ENCODE results near the gene UNC45A. TPM values are rescaled to one million over a fixed set of nuclear protein-coding genes. Genes with fewer than 3 reads are reported as not detected.
"Not testable (repeated sequence)": the region's sequence is repeated elsewhere in the genome, so short reads cannot be mapped to it uniquely, and the experiment has no call there.

Gene UNC45A
- total RNA-seq, 1 donor from 2014 or later = 56.8 TPM

- ATAC-seq = peak; percentile 92
- DNase-seq (ENCODE audit: low spot score) = peak; percentile 85
- intact Hi-C loops (cut with DNase I) = loop anchor here (2.0 kb wide), 1 partner anchor 33 kb away; the partner anchor contains the start of gene UNC45A
These were observed 32.8 kb upstream of the UNC45A start for GRCh38 chr15:90902040-90902839.

GRCh38 chr15:90902840-90903732 lies 32.0 kb upstream of the UNC45A start, which contains the start of gene MAN2A2:
MAN2A2 (plus strand) TSS chr15:90903302; CDS start chr15:90904208, 906 bp downstream.
- peak; percentile 50 for ATAC-seq
- DNase-seq (ENCODE audit: low spot score) = peak; percentile 83
- intact Hi-C loops (cut with DNase I) = loop anchor here (2.0 kb wide), 1 partner anchor 32 kb away; the partner anchor contains the start of gene UNC45A

- intact Hi-C loops (cut with DNase I) = loop anchor here (2.0 kb wide), 1 partner anchor 31 kb away; the partner anchor contains the start of gene UNC45A
- ATAC-seq (no peak), DNase-seq (ENCODE audit: low spot score) (peak; percentile 54)
These were observed 31.1 kb upstream of the UNC45A start for GRCh38 chr15:90903733-90904536.

- no peak for DNase-seq (ENCODE audit: low spot score)
- intact Hi-C loops (cut with DNase I) = no loop called here
- no peak for ATAC-seq
These were observed 30.3 kb upstream of the UNC45A start for GRCh38 chr15:90904746-90905145.

GRCh38 chr15:90905306-90906180 lies 29.5 kb upstream of the UNC45A start:
- intact Hi-C loops (cut with DNase I) = no loop called here
- ATAC-seq (no peak), DNase-seq (ENCODE audit: low spot score) (no peak)

GRCh38 chr15:90906181-90906849 lies 28.8 kb upstream of the UNC45A start:
- ATAC-seq (no peak), DNase-seq (ENCODE audit: low spot score) (no peak)
- intact Hi-C loops (cut with DNase I) = no loop called here

- peak; percentile 2 for ATAC-seq
- DNase-seq (ENCODE audit: low spot score) = no peak
- intact Hi-C loops (cut with DNase I) = no loop called here
These were observed 27.9 kb upstream of the UNC45A start for GRCh38 chr15:90907051-90907660.

GRCh38 chr15:90907838-90908507 lies 27.1 kb upstream of the UNC45A start:
- intact Hi-C loops (cut with DNase I) = no loop called here
- DNase-seq (ENCODE audit: low spot score) = no peak
- peak; percentile 74 for ATAC-seq

GRCh38 chr15:90909449-90909848 lies 25.6 kb upstream of the UNC45A start:
- peak; percentile 55 for DNase-seq (ENCODE audit: low spot score)
- intact Hi-C loops (cut with DNase I); ATAC-seq: not testable (repeated sequence)

GRCh38 chr15:90909976-90910375 lies 25.1 kb upstream of the UNC45A start:
- ATAC-seq (no peak), DNase-seq (ENCODE audit: low spot score) (no peak)
- intact Hi-C loops (cut with DNase I) = no loop called here

GRCh38 chr15:90910441-90911301 lies 24.4 kb upstream of the UNC45A start:
- DNase-seq (ENCODE audit: low spot score) = peak; percentile 50
- no peak for ATAC-seq

GRCh38 chr15:90911302-90911623 lies 23.8 kb upstream of the UNC45A start:
- ATAC-seq (no peak), DNase-seq (ENCODE audit: low spot score) (peak; percentile 60)
- intact Hi-C loops (cut with DNase I) = no loop called here

More at GRCh38 chr15:90910441-90911301, 24.4 kb upstream of the UNC45A start:
- intact Hi-C loops (cut with DNase I) = no loop called here

GRCh38 chr15:90911906-90912769 lies 22.9 kb upstream of the UNC45A start:
- intact Hi-C loops (cut with DNase I) = no loop called here

GRCh38 chr15:90912770-90913075 lies 22.4 kb upstream of the UNC45A start:
- no peak for DNase-seq (ENCODE audit: low spot score)
- ATAC-seq = no peak
- intact Hi-C loops (cut with DNase I) = no loop called here

More at GRCh38 chr15:90911906-90912769, 22.9 kb upstream of the UNC45A start:
- ATAC-seq (no peak), DNase-seq (ENCODE audit: low spot score) (peak; percentile 50)

GRCh38 chr15:90913398-90913944 lies 21.6 kb upstream of the UNC45A start:
- ATAC-seq = no peak
- no peak for DNase-seq (ENCODE audit: low spot score)
- intact Hi-C loops (cut with DNase I) = no loop called here

All from sciatic nerve (tissue), 2 donors.